CD1c-positive myeloid dendritic cell (primary cell): ENCODE results near the gene BACH1.

Experiments
- DNase-seq: peaks from one replicate; pipeline ENCODE4 v3.0.0-alpha.2; 2016; ENCODE audit errors: extremely low spot score

BACH1 gene

GRCh38 chr21:29293495-29293894, 5.2 kb upstream of the BACH1 start:
- peak; percentile 50 for DNase-seq

- DNase-seq = no peak
Measured at GRCh38 chr21:29295066-29295650, 3.6 kb upstream of the BACH1 start.

- DNase-seq = no peak
Measured at GRCh38 chr21:29296446-29296845, 2.3 kb upstream of the BACH1 start.

DNA sequence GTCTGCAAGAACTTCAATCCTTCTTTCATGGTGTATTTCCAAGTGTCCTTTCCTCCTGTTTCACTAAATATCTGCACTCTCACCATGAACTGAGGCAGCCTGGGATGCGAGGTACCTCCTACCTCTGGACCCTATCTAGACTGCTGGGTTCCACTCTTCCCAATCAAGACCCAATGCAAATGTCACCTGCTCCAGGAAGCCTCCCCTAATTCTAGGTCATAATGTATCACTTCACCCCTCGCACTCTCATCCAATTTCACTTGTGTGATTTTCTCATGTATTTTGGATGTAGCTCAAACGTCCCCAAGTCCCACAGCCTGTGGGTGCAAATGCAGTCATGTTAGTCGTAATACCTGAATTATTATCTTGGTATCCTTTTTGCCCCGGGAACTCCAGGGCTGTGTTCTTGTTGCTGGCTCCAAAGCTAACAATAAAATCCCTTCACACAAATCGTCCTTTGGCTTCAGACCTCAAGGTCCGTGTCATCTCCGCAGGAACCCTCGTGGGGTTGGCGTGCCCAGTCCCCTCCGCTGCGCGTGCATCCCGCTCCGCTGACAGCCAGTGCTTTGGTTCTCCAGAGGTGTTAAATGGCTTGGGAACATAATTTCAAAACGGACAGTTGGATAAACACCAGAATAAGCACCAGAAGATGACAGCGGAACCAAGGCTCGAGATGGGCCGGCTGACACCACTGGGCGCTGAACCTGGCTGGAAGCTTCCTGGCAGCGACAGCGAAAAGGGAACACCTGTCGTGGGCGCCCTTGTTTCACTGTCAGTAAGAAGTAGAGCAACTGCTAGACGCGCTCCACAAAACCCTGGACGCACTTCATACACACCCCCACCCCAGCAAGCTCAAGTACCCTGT, 1.0 kb upstream of the BACH1 start:
- DNase-seq = no peak

DNA sequence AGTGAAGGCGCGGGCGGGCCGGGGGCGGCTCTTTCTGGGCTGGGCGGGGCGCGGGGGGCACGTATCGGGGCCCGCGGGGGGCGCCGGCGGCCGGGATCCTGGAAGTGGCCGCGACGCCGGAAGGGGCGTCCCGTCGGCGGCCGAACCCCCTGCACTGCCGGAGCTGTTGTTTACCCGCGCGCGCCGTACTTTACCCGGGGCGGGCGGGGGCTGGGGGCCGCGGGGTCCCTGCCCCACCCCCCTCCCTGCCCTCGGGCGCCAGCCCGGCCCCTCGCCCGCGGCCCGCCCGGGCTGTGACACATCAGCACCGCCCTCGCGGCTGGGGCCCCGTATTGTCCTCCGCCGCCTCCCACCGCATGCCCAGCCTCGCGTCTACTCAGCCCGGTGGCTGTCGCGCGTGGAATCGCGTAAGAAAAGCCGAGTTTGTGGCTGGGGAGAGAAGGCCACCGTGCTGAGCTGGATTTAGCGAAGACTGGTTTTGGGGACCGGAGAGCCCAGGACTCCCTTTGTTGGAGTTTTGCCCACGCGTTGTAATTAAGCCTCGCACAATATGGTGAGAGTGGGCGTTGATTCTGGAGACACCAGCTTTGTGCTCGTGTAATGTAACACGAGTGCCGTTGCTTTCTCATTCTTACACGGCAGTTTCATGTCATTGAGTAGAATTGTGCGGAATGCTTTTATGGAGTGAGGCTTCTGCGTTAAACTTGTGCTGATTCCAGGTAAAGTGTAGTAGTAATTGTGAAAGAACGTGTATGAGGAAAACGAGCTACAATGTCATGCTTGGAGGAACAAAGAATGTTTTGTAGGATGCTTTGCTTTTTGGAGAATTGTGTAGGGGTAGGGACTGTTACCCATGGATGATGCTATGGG, 559 bp downstream of the BACH1 start:
- peak; percentile 87 for DNase-seq

DNA sequence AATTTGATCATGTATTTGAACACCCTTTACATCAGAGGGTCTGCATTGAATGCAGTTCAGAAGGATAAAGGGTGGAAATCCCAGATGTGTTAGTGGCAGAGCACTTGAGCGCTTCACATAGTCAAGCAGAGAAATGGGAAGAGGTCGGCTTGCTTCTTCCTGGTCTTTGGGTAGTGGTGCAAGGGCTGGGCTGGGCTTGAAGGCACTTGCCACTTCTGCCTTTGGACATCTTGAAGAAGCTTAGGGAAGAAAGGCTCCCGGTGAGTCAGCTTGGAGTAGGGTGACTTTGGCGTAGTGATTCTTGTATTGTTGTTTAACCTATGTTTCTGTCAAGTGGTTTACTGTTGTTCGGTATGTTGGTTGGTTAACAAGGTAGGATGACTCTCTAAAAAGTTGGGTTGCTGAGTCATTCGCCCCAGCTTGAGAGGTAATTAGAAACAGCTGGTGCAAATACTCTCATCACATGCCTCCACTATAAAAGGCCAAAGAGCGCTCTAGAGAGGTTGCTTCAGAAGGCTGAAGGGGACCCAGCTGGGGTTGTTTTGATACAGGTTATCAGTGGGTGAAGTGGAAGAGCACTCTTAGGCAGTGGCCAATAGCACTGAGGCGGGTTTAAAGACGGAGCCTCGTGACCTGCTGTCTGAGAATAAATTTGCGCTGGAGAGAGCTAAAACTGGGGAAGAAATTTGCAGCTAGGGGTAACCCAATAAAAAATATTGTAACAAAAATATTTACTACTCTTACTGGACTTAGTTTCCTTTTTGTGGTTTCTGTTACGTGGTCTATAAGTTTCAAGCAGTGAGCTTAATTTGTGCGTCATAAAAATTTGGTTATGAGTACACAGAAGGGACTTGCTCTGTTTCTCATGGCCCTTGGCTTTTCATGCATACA, 1.4 kb downstream of the BACH1 start:
- peak; percentile 94 for DNase-seq

DNA sequence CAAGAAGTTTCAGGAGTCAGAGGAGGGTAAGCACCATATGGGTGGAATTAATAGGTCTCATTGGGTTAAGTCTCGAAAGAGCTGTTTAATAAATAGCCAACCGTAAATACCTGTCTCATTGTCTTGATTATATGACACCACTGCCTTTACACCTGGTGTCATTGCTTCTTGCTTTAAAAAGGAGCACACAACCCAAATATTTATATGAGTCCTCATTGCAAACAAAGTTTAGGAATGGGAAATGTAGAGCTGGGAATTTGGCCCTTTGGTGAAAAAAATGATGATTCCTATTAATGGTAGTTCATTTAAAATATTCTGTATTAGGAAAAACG, 2.1 kb downstream of the BACH1 start:
- DNase-seq = no peak

GRCh38 chr21:29301691-29302090, 3.0 kb downstream of the BACH1 start:
- no peak for DNase-seq

- peak; percentile 34 for DNase-seq
Measured at GRCh38 chr21:29302359-29302875, 3.7 kb downstream of the BACH1 start.

DNA sequence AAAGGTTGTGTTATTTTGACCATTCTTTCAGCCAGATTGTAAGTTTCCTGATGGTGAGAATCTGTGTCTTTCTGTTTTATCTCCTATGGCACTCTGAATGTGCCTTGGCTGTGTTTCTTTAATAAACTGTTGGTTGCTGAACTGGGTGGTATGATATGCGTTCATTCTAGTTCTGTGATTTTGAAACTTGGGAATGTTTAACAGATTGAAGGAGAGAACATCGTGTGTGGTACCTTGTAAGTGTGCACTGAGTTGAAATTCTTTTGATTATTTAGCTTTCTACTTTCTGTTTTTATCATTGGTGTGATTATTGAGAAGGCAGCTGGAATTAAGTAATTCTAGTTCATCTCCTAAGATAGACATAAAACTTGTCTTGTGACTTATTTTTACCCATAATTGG, 4.6 kb downstream of the BACH1 start:
- no peak for DNase-seq

- peak; percentile 48 for DNase-seq
Measured at GRCh38 chr21:29304597-29304996, 5.9 kb downstream of the BACH1 start.

GRCh38 chr21:29305068-29305467, 6.3 kb downstream of the BACH1 start:
- DNase-seq = no peak

DNA sequence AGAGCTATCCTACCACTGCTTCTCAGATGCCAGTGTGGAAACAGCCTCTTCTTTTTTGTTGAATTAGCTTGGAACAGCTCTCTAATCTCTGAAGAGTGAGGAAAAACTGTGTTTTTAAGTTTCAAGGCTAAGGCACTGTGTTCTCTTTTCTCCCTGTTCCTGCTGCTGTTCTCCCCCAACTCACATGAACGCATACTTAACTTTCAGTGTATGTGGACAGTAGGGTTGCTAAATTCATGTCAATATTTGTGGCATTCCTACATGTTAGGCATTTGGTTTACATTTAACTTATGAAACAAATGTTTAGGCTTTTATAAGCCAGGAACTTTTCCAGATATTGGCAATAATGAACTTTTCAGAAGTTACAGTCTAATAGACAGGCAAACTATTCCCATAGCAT, 6.8 kb downstream of the BACH1 start:
- peak; percentile 22 for DNase-seq

- DNase-seq = peak; percentile 62
Measured at GRCh38 chr21:29306920-29307319, 8.2 kb downstream of the BACH1 start.

GRCh38 chr21:29307718-29308455, 9.2 kb downstream of the BACH1 start:
- DNase-seq = peak; percentile 72

GRCh38 chr21:29308456-29308783, 9.7 kb downstream of the BACH1 start:
- no peak for DNase-seq

DNA sequence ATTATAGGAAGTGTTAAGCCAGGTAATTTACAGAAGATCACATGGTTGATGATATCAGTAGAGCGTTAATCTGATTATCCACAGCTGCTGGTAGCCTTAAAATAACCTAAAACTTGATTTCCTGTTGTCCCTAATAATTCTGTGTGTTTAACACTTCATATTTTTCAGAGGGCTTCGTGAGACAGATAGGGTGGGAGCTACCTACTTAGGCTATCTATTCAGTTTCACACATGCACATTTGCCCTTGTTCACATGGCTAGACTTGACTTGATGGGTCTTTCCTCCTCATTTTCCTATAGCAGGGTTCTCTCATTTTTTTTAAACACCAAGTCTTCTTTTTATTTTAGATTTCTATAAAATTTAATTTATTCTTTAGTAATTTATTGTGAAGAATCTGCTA, 11.0 kb downstream of the BACH1 start:
- DNase-seq = no peak

GRCh38 chr21:29311802-29312201, 13.1 kb downstream of the BACH1 start:
- no peak for DNase-seq

- no peak for DNase-seq
Measured at GRCh38 chr21:29312981-29313380, 14.3 kb downstream of the BACH1 start.

DNA sequence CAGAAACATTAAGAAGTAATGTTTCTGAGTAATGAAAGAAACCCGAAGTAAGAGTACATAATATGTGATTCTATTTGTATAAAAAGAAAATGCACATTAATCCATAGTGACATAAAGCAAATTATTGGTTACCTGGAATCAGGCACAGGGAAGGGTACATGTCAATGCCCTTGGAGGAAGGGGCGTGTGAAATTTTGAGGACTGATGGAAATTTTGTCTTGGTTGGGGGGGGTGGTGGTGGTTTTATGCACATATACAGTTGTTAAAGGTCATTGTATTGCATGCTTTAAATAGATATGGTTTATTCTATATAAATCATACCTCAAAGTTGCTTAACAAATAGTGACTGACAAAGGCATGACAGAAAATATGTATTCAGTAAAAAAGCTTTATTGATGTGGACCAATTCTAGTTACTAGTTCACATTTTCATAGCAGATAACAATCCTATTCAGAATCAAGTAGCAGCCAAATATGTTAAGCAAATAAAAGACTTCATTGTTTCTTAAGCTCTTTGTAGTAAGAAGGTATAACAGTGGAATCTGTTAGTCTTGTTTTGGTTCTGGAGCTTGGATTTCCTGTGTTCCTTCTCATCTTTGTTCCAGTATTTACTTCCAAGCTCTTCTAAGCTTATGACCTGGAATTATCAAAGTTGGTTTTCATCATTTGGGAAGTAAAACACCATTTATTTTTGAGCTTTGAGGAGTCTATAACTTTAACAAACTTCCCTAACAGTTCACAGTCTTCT, 15.1 kb downstream of the BACH1 start:
- DNase-seq = no peak
